ENCODE data around the gene C2orf69. TPM values are rescaled to one million over a fixed set of nuclear protein-coding genes. Genes with fewer than 3 reads are reported as not detected.

Gene C2orf69
- total RNA-seq, 1 donor = 20.3 TPM

GRCh38 chr2:199958014-199958413, 46.9 kb downstream of the C2orf69 start:
- no peak overlapping the region for H3K4me3 ChIP-seq (ENCODE audit: insufficient read depth, low read length)

GRCh38 chr2:199962203-199962602, 51.1 kb downstream of the C2orf69 start:
- Histone ChIP-seq H3K79me2 (ENCODE audit: insufficient read depth, low read length) (peaks cover 17% of the 10 kb centered on the region), H3K4me2 (ENCODE audit: insufficient read depth, low read length) (no peak overlapping the region), H2AFZ (ENCODE audit: low read length) (no peak overlapping the region), H3K4me1 (ENCODE audit: insufficient read depth, low read length) (no peaks in the 10 kb centered on the region), H3K27ac (ENCODE audit: low read depth, low read length) (no peak overlapping the region), H3K27me3 (ENCODE audit: insufficient read depth, low read length) (no peaks in the 10 kb centered on the region), H3K4me3 (ENCODE audit: insufficient read depth, low read length) (no peak overlapping the region), H3K9me3 (ENCODE audit: low read depth, low read length) (no peaks in the 10 kb centered on the region), H3K36me3 (ENCODE audit: insufficient read depth, low read length) (peaks cover 73% of the 10 kb centered on the region), H4K20me1 (ENCODE audit: insufficient read depth, low read length) (no peaks in the 10 kb centered on the region)
- DNase-seq (ENCODE audit: insufficient read length, low spot score, missing footprints) = no peak
- TF ChIP-seq CTCF (IDR thresholded peaks at IDR 0.05; ENCODE audit: extremely low read depth, low read depth, low read length) = no peak

More at GRCh38 chr2:199958014-199958413, 46.9 kb downstream of the C2orf69 start:
- Histone ChIP-seq H3K9me3 (ENCODE audit: low read depth, low read length) (no peaks in the 10 kb centered on the region), H2AFZ (ENCODE audit: low read length) (no peak overlapping the region), H3K4me2 (ENCODE audit: insufficient read depth, low read length) (no peak overlapping the region), H3K79me2 (ENCODE audit: insufficient read depth, low read length) (peaks cover 57% of the 10 kb centered on the region), H4K20me1 (ENCODE audit: insufficient read depth, low read length) (no peaks in the 10 kb centered on the region), H3K36me3 (ENCODE audit: insufficient read depth, low read length) (peaks cover 39% of the 10 kb centered on the region), H3K4me1 (ENCODE audit: insufficient read depth, low read length) (peaks cover 18% of the 10 kb centered on the region), H3K27me3 (ENCODE audit: insufficient read depth, low read length) (no peaks in the 10 kb centered on the region), H3K27ac (ENCODE audit: low read depth, low read length) (no peak overlapping the region)
- DNase-seq (ENCODE audit: insufficient read length, low spot score, missing footprints) = peak; percentile 58
- no peak for TF ChIP-seq CTCF (IDR thresholded peaks at IDR 0.05; ENCODE audit: extremely low read depth, low read depth, low read length)

GRCh38 chr2:199966405-199966804, 55.3 kb downstream of the C2orf69 start:
- DNase-seq (ENCODE audit: insufficient read length, low spot score, missing footprints) = no peak
- TF ChIP-seq CTCF (IDR thresholded peaks at IDR 0.05; ENCODE audit: extremely low read depth, low read depth, low read length) = no peak
- no peak overlapping the region for H3K4me2 ChIP-seq (ENCODE audit: insufficient read depth, low read length)
- no peak overlapping the region for H3K27ac ChIP-seq (ENCODE audit: low read depth, low read length)
- H2AFZ ChIP-seq (ENCODE audit: low read length) = no peak overlapping the region
- H3K4me3 ChIP-seq (ENCODE audit: insufficient read depth, low read length) = no peak overlapping the region
- no peaks in the 10 kb centered on the region for H3K9me3 ChIP-seq (ENCODE audit: low read depth, low read length)
- no peaks in the 10 kb centered on the region for H3K79me2 ChIP-seq (ENCODE audit: insufficient read depth, low read length)
- H4K20me1 ChIP-seq (ENCODE audit: insufficient read depth, low read length) = no peaks in the 10 kb centered on the region
- H3K4me1 ChIP-seq (ENCODE audit: insufficient read depth, low read length) = no peaks in the 10 kb centered on the region
- no peaks in the 10 kb centered on the region for H3K27me3 ChIP-seq (ENCODE audit: insufficient read depth, low read length)
- H3K36me3 ChIP-seq (ENCODE audit: insufficient read depth, low read length) = peaks cover 52% of the 10 kb centered on the region

- Histone ChIP-seq H3K4me2 (ENCODE audit: insufficient read depth, low read length) (no peak overlapping the region), H2AFZ (ENCODE audit: low read length) (no peak overlapping the region), H3K36me3 (ENCODE audit: insufficient read depth, low read length) (peaks cover 47% of the 10 kb centered on the region), H3K4me3 (ENCODE audit: insufficient read depth, low read length) (no peak overlapping the region), H3K4me1 (ENCODE audit: insufficient read depth, low read length) (no peaks in the 10 kb centered on the region), H3K79me2 (ENCODE audit: insufficient read depth, low read length) (no peaks in the 10 kb centered on the region), H3K9me3 (ENCODE audit: low read depth, low read length) (no peaks in the 10 kb centered on the region), H4K20me1 (ENCODE audit: insufficient read depth, low read length) (no peaks in the 10 kb centered on the region), H3K27ac (ENCODE audit: low read depth, low read length) (no peak overlapping the region), H3K27me3 (ENCODE audit: insufficient read depth, low read length) (no peaks in the 10 kb centered on the region)
- TF ChIP-seq CTCF (IDR thresholded peaks at IDR 0.05; ENCODE audit: extremely low read depth, low read depth, low read length) = no peak
- DNase-seq (ENCODE audit: insufficient read length, low spot score, missing footprints) = no peak
Observed at GRCh38 chr2:199966976-199967375, 55.9 kb downstream of the C2orf69 start.
